C4-2B (cell line): Measurements from ENCODE around the gene MEIOB.

Source experiments
- ZFX ChIP-seq: fragments of 450-650 bp; IDR thresholded peaks from 2 replicates; pipeline ENCODE4 v1.6.1; 2017
- TF ChIP-seq, protein P1 (sequence below): fragments of 450-650 bp; conservative IDR thresholded peaks from 2 replicates; pipeline ENCODE4 v1.5.1; 2017; ENCODE audit warnings: mild to moderate bottlenecking

DNA sequence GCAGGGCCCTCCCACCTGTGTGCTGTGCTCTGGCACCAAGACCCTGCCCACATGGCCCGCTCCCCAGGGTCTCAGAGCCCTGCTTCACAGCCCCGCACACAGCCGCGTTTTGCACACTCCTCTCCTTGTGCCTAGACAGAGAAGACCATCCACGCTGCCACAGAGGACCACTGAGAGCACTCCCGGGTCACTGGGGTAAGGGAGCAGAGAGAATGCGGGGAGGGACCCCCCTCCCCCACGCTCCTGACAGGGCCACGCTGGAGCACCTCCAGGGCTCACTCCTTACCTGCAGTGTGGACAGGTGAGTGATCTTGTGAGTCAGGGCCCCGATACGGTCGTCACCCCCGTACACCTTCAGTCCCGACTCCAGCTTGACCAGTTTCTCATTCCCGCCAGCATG is 52.4 kb downstream of the MEIOB start:
- TF ChIP-seq, protein P1, sequence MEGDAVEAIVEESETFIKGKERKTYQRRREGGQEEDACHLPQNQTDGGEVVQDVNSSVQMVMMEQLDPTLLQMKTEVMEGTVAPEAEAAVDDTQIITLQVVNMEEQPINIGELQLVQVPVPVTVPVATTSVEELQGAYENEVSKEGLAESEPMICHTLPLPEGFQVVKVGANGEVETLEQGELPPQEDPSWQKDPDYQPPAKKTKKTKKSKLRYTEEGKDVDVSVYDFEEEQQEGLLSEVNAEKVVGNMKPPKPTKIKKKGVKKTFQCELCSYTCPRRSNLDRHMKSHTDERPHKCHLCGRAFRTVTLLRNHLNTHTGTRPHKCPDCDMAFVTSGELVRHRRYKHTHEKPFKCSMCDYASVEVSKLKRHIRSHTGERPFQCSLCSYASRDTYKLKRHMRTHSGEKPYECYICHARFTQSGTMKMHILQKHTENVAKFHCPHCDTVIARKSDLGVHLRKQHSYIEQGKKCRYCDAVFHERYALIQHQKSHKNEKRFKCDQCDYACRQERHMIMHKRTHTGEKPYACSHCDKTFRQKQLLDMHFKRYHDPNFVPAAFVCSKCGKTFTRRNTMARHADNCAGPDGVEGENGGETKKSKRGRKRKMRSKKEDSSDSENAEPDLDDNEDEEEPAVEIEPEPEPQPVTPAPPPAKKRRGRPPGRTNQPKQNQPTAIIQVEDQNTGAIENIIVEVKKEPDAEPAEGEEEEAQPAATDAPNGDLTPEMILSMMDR = no peak
- no peak for TF ChIP-seq ZFX
